GDM1 (cell line): Measurements from ENCODE around the gene PRKCE.
"Not testable (repeated sequence)": the region's sequence is repeated elsewhere in the genome, so short reads cannot be mapped to it uniquely, and the experiment has no call there.

Experiments
- DNase-seq: peaks from one replicate; lab custom pipeline; 2025; lab: John Stamatoyannopoulos, UW

Gene PRKCE

DNA sequence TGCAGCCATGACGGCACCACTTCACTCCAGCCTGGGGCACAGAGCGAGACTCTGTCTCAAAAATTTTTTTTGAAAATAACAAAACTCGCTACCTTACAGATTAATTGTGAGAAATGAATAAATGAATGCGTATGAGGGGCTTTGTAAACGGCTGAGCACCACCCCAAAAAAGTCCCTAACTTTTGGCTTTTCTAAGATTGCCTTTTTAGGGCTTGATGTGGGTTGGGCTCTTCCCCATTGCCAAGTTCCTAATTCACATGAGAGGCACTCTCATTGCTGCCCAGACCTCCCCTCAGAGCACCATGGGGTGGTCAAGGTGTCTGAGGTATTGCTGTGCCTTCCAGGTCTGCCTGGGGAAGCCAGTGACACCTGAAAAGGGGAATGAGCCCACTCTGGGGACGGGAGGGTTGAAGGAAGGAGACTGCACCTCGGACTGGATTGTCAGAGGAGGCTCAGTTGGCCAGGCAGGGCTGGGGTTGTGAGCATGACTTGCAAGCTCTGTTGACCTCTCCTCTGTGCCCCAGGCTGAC lies 186.4 kb downstream of the PRKCE start:
- no peak for DNase-seq

DNA sequence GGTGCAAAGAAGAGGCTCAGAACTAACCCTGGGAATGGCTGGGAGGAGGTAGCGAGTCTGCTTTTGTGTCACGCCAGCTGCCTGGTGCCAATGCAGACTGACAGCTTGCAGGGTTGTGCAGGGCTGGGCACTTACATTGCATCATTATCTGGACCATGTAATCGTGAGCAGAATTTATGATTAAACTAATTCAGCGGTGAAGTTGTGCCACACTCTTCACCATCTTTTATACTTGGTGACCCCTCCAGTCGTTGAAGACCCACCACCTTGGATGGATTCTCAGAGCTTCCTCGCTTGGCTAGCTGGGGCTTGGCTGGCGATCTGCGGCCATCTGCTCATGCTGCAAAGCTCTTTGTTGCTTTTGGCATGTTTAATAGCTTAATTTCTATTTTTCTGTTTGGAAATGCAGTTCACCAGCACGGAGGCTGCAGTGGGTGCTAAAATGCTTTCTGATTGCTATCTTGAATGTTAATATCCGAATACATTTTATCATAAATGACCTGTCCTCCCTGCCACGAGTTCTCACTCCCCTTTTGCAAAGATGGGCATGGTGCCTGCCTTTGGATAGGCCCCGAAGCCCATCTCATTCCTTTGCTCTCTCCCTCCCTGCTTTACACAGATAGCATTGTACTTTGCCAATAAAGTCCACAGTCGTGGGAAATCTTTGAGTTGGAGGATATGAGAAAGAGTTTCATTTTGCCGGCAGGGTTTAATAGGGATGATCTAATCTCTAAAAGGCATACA lies 188.2 kb downstream of the PRKCE start:
- DNase-seq, result no peak

DNA sequence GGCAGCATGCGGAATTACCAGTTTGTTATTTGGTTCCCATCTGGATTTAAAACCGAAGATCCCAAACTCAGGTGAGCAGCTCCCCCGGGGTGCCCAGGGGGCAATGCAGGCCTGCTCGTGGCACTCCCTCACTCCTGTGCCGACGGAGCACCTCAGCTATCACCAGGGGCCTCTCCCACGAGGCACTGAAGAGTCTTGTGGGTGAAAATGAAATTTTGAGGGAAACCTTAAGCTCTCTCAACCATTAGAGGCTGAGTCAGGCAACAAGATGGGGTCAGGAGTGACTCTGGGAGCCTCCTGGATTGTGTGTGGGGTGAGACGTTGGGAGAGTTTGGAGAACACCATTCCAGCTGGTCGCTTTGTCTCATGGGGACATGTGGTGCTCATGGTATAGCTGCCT lies 189.0 kb downstream of the PRKCE start:
- no peak for DNase-seq

DNA sequence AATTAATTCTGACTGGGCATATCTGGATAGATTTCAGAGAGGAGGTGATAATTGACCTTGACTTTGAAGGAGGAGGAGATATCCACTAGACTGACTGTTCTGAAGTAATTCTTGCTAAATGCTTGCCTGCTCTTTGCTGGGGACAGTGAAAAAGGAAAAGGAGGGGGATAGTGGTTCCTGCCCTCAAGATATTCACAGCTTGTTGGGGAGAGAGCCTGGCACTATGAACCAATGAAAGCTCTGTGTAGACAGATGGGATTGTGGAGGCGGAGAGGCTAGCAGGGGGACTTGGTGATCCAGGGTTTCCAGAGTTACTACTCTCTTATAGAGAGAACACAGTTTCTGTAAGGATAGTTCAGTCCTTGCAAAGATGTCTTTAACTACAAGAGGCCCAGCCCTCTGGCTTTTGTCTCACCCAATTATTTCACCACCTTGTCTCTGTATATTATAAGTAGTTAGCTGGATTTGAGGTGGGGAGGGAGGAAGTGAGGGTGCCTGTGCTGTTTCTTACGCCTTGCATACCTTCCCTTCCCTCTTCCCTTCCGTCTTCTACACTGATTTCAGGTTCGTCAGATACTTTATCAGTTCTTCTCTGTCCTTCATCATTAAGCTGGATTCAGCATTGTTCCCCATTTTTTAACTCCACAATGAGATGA lies 190.4 kb downstream of the PRKCE start:
- no peak for DNase-seq

DNA sequence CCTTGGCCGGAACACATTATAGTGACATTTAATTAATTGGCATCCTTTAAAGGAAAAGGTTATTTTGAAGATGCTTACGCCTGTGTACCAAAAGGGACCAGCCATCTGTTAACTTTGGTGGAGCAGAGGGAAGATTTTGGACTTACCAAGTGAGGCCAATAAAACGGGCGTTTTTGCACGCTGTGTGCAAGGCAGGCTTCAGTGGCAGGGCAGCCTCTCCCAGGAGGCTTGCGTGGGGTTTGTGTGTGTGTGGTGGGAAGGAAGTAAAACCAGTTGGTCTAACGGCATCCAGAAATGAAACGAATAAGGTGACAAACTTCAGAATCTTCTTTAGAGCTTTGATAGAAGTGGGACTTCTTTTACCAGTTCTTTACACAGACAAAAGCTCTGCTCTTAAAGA lies 191.7 kb downstream of the PRKCE start:
- DNase-seq, result peak; percentile 68

DNA sequence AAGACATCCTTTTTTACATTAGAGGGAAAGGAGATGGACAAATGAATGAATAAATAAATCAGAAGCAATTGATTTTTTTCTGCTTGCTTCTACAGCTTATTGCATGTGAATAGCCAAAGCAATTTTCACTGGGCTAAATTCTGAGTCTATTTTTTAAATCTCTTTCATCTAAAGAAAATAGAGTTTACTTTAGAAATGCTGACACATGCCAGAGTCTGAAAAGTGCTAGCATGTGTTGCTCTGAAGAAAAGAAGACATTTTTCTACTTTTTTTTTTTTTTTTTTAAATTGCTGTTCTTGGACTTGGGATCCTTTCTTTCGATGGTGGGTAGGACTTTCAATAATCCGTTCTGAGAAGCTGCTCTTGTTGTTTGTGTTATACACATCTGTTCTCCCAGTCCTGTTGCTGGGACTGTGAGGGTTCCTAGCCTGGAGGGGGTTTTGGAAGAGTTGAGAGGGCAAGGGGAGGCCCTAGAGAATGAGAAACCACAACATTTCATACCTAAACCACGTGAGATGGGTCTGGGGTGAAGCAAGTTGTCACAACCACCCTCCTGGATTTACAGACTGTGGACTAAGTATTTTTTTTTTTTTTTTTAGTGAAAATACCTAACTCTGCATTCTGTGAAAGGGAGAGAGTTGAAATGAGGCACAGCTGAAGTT lies 193.5 kb downstream of the PRKCE start:
- DNase-seq, result no peak

DNA sequence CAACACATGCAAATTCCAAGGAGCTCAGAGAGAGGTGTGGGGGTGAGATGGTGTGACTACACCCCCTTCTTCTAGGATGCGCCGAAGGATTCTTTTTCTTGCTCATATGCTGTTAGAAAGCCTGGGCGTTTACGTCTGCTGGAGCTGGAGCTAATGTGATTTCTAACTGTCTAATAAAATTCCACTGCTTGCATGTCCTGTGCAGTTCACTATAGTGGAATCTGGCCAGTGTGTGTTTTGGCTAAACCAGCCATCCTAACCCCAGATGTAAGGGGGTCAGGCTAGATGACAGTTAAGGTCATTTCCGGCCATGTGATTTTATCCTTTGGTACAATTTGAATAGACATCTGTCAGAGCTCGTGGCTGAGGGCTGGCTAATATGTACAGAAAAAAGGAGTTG lies 194.1 kb downstream of the PRKCE start:
- no peak for DNase-seq

DNA sequence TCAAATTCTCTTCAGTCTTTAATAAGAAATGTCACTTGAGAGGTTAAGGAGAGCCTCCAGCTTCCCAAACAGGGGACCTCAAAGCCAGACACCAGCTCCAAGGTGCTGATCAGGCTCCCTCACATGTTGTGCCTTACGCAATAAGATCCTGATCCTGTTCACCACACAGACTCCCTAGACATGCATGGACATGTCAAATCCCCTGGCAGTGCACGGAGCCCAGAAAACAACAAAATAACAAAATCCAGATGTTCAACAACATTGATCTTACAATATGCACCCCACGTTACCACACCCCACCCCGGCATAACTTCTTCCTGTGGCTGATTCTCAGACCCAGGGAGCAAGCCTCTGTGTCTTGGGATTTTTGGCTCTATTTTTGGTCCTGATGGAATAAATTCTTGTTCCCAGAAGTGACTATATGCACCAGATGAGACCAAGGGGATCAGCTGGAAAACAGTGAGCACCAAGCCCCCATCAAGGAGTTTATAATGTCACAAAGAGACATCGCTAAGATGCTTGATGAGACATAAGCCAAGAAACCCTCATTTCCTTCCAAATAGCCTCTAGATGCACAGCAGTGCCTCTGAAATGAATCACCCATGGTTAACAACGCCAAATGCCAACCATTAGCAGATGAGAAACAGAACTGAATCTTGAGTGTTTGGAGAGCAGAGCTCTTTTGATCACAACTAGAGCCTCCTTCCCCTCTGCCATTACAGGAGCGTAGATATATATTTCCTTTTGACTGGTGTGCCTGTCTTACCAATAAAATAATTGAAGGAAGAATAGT lies 198.2 kb downstream of the PRKCE start:
- no peak for DNase-seq

DNA sequence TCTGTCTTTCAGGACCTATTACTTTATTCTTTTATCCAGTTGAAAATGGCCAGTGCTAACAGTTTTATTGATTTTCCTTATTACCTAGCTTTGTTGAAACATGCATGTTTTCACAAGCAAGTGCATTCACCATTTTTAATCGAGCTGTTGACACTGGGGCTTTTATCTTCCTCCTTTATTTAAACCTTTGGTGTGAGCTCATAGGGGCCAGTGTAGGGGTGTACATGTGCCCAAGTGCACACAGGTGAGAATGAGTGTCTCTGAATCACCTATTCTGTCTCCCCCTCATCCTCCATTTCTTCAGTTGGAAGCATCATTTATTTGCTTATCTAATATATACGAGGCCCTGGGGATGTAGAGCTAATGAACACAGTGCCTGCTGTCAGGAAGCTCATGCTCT lies 199.1 kb downstream of the PRKCE start:
- DNase-seq, result no peak

DNA sequence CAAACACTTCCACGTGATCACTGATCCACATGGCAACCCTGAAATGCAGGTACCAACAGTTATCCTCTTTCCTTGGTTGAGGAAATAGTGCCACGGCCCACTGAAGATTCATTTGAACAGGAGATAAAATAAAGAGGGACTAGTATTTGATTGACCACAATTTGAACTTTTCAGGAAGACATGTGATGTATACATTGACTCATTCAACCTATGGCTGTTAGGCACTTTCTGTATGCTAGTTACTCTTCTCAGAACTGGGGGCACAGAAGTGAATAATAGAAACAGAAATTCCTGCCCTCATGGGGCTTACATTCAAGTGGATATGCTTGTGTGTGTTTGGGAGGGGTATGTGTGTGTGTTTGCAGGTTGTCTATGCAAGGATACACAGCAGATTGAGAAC lies 199.6 kb downstream of the PRKCE start:
- no peak for DNase-seq

DNA sequence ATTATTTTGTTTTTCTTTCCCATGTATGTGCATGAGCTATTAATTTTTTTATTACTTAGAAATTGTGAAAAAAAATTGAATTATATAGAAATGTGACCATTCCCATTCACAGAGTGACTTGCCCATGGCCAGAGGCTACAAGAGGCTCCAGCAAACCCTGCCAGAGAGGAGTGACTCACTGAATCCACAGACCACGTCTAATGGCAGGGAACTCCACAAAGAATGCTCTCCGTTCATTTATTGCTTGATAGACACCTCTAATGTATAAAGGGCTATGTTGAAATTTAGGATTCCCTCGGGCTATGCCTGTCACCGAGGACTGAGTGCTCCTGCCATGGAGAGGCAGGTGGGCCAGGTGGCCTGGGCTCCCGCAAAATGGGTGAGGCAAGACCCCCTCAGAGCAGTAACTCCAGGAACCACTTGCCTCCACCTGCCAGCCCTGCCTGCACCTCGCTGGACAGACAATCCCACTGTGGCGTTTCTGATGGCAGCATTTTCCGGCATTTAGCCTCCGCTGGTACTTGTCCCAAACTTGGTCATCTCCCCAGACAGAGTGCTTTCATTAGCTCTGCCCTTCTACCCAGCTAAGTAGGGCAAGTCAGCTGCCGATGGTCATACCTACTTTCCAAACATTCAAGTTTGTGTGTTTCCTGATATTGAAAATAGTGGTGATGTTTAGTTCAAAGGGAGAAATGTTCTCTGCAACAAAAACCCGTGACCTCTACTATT lies 200.3 kb downstream of the PRKCE start:
- no peak for DNase-seq

DNA sequence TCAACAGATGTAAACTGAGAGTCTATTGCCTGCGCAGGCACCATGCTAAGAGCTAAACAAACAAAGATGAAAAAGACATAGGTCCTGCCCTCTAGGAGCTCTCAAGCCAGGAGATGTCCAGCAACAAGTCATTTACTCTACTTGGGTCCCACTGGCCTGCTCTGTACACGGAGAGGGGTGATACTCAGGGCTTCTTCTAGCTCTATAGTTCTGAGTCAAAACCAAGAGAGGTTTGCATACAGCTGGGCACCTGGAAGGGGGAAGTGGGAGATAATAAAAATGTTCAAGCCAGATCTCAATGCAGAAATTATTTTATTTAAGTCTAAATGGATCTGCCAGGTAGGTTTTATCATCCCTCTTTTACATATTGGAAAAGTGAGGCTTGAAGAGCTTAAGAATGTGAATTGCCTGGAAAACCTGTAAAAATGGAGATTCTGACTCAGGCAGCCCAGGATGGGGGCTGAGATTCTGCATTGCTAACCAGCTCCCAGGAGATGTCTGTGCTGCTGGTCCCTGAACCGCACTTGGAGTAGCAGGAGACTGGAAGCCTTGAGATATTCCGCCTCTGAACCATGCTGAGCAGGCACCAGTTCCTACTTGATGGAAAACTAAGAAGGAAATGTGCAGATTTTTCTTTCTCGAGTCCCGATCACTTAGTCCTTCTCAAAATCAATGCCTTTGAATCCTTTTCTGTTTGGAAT lies 201.1 kb downstream of the PRKCE start:
- no peak for DNase-seq

DNA sequence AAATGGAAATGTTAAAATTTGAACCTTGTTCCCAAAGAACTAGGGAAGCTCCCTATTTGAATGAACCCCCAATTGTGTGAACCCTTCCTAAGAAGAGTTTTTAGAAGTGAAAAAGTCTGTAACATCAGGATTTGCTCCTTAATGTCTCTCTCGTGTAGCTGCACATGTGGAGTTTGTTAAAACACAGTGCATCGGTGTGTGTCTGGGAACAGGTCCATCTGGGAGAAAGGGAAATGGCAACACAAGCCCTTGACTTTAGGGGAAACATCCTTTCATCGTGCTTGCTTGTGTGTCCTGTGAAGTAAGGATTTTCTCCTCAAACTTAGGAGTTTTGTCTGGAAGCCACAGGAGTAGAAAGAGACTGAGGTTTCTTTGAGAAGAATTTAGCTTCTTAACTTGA lies 203.9 kb downstream of the PRKCE start:
- no peak for DNase-seq

DNA sequence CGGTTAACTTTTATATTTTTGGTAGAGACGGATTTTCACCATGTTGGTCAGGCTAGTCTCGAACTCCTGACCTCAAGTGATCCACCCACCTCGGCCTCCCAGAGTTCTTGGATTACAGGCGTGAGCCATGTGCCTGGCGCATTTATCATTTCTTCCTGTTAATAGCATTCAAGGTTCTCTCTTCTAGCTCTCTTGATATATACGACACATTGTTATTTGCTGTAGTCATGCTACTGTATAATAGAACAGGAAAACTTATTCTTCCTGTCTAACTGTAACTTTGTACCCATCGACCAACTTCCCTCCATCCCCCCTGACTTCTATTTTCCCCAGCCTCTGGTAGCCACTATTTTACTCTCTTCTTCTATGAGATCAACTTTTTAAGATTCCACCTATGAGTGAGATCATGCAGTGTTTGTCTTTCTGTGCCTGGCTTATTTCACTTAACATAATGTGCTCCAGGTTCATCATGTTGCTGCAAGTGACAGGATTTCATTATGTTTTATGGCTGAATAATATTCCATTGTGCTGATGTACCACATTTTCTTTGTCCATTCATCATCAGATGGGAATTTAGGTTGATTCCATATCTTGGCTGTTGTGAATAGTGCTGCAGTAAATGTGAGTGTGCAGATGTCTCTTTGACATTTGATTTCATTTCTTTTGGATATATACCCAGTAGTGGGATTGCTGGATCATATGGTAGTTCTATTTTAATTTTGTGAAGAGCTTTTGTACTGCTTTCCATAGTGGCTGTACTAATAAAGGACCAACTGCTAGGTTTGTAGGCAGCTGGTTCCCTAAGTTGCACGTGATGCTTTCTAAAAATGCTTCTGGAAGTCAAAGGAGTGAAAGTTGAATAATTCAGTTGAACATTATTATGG lies 205.2 kb downstream of the PRKCE start:
- DNase-seq, result no peak

DNA sequence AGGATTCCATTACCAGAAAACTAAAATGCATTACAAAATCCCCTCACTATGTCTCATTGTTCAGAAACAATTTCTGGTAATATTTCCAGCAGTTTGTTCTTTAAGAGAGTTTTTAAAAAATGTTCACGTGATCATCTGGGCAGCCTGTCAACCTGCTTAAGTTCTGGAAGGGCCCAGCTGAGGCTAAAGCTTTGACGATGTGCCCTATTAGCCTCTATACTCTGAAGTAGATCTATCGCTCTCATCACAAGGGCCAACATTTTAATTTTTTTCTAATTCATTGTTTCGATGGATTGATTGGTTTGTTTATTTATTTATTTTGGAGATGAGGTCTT lies 205.8 kb downstream of the PRKCE start:
- no peak for DNase-seq

DNA sequence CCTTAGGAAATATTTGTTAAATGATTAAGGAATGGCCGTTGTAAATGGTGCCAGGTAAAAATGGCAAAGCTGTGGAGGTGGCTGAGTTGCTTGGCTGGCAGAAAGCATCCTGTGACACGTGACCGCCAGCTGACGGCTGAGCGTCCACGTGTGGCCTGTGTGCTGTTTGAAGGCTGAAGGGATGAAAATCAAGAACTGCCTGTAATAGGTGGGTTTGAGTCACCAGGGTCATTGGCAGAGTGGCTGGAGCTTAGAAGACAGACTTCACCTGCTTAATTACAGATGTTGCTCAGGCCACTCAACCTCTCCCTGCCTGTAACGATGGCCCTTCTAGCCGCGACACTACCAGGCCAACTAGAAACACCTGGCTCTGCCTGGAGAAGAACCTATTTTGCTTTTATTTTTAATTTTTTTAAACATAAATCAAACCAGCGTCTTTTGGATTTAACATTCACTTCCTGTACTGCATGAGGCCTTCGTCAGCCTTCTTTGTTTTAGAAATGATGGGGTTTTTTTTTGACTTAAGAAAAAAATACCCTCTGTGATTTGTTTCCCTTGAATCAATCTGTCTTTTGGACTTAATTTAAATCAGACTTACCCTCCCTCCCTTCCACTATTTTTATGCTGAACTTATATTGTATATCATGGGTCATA lies 206.5 kb downstream of the PRKCE start:
- no peak for DNase-seq

DNA sequence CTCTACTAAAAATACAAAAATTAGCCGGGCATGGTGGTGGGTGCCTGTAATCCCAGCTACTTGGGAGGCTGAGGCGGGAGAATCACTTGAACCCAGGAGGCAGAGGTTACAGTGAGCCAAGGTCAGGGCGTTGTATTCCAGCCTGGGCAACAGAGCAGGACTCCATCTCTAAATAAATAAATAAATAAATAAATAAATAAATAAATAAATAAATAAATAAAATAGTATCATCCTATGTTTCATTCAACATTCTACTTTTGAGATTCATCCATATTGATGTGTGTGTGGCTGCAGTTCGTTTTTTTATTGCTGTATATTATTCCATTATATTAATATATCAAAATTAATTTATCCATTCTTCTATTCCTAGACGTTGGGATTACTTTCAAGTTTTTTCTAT lies 207.4 kb downstream of the PRKCE start:
- not testable (repeated sequence) for DNase-seq

DNA sequence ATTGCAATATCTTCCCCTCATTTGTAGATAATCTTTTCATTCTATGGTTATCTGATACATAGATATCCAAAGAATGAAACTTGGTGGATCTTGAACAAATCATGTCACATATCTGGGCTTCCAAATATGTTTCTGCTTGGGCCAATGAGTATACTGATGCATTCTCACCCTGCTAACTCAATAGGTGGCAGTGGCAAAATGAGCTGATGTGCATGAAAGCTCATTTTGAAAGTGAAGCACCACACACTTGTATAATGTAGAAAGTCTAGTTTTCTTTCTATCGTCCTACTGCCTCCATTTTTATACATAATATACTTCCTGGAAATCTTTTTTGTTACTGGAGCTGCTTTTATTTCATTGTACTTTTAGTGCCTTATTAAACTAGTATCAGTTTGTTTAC lies 208.2 kb downstream of the PRKCE start:
- no peak for DNase-seq
